ENCODE results near the gene LPXN.

The LPXN gene

GRCh38 chr11:58490827-58491226 is 84.8 kb downstream of the LPXN start:
- no peaks in the 10 kb centered on the region for H3K36me3 Mint-ChIP-seq (ENCODE audit: low read depth)
- H3K27me3 Mint-ChIP-seq (ENCODE audit: low read depth), result no peaks in the 10 kb centered on the region
- no peak overlapping the region for H3K27ac Mint-ChIP-seq
- H3K4me3 Mint-ChIP-seq, result no peak overlapping the region
- H3K9me3 Mint-ChIP-seq, result peaks cover 3% of the 10 kb centered on the region
- H3K4me1 Mint-ChIP-seq (ENCODE audit: low read depth), result no peaks in the 10 kb centered on the region

- no peak overlapping the region for H3K27ac Mint-ChIP-seq
- no peaks in the 10 kb centered on the region for H3K36me3 Mint-ChIP-seq (ENCODE audit: low read depth)
These were observed 88.5 kb downstream of the LPXN start for GRCh38 chr11:58487170-58487569.

GRCh38 chr11:58485961-58486360 is 89.7 kb downstream of the LPXN start:
- H3K4me1 Mint-ChIP-seq (ENCODE audit: low read depth), result no peaks in the 10 kb centered on the region
- H3K36me3 Mint-ChIP-seq (ENCODE audit: low read depth), result no peaks in the 10 kb centered on the region
- H3K9me3 Mint-ChIP-seq, result peaks cover 3% of the 10 kb centered on the region
- H3K27ac Mint-ChIP-seq, result no peak overlapping the region
- H3K27me3 Mint-ChIP-seq (ENCODE audit: low read depth), result no peaks in the 10 kb centered on the region
- no peak overlapping the region for H3K4me3 Mint-ChIP-seq

More at GRCh38 chr11:58487170-58487569, 88.5 kb downstream of the LPXN start:
- no peak overlapping the region for H3K4me3 Mint-ChIP-seq
- no peaks in the 10 kb centered on the region for H3K27me3 Mint-ChIP-seq (ENCODE audit: low read depth)
- peaks cover 3% of the 10 kb centered on the region for H3K9me3 Mint-ChIP-seq
- H3K4me1 Mint-ChIP-seq (ENCODE audit: low read depth), result no peaks in the 10 kb centered on the region
